ENCODE results near the gene KIF26B.
"Not testable (repeated sequence)": the region's sequence is repeated elsewhere in the genome, so short reads cannot be mapped to it uniquely, and the experiment has no call there.

Gene KIF26B

DNA sequence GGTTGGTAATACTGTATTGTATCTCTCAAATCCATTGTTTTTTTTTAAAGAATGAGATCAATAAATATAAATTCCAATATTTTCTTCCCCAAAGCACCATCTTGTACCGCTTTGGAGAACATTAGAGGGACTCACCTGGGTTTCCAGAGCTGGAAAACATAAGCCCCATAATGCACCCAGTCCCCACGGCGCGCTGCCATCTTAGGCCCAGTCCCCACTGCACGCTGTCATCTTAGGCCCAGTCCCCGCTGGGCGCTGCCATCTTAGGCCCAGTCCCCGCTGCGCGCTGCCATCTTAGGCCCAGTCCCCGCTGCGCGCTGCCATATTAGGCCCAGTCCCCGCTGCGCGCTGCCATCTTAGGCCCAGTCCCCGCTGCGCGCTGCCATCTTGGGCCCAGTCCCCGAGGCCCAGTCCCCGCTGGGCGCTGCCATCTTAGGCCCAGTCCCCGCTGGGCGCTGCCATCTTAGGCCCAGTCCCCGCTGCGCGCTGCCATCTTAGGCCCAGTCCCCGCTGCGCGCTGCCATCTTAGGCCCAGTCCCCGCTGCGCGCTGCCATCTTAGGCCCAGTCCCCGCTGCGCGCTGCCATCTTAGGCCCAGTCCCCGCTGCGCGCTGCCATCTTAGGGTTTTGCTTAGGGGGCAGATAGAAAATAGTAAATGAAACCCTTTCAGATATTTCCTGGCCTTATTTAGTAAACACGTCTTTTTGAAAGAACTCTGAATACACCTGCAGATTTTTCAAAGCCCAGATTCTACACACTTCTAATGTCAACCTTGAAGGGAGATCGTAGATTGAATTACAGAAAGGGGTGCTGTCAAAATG lies 518.3 kb downstream of the KIF26B start:
- DNase-seq = not testable (repeated sequence)

DNA sequence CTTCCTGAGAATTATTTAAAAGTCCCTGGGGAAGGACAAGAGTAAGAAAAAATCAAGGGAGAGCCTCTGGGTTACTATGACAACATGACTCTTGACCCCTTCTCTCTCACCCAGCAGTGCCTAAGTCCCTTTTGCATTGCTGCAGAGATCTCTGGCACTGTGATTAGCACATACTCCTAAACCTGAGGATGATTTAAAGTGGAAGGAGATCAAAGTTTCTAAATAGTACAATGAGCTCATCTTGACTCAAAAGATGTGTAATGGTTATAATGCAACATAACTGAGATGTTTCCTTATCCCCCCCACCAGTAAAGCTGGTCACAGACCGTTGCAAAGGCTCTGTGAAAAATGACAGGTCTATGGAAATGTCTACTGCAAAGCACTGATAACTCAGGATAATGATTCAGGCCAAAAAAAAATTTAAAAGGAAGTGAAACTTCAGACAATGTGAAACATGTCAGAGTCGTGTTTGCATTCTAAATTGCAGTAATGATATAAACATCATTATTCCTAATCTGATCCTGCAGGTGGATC lies 519.2 kb downstream of the KIF26B start:
- no peak for DNase-seq

- no peak for DNase-seq
Observed at GRCh38 chr1:245677461-245678240, 522.9 kb downstream of the KIF26B start.

DNA sequence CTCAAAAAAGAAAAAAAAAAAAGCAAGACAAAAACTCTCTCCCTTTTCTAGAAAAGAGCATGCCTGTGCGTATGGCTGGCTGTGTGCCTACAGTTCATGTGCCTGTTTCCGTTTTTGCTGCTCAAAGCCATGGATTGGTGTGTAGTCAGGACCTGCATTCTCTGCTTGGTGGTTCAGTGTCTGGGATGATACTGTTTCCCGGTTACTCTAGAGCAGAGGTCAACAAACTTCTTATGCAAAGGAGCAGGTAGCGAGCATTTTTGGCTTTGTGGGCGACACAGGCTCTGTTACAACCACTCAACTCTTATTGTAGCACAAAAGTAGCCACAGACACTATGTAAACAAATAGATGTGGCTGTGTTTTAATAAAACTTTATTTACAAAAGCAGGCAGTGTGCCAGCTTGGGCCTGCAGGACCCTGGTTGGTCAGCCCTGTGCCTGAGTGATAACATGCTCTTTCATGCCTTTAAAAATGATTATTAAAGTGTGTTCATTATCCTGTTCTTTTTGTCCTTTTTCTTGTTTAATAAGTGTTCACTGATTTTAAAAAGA lies 524.2 kb downstream of the KIF26B start:
- DNase-seq = no peak

- DNase-seq = no peak
Observed at GRCh38 chr1:245679821-245680780, 525.3 kb downstream of the KIF26B start.

DNA sequence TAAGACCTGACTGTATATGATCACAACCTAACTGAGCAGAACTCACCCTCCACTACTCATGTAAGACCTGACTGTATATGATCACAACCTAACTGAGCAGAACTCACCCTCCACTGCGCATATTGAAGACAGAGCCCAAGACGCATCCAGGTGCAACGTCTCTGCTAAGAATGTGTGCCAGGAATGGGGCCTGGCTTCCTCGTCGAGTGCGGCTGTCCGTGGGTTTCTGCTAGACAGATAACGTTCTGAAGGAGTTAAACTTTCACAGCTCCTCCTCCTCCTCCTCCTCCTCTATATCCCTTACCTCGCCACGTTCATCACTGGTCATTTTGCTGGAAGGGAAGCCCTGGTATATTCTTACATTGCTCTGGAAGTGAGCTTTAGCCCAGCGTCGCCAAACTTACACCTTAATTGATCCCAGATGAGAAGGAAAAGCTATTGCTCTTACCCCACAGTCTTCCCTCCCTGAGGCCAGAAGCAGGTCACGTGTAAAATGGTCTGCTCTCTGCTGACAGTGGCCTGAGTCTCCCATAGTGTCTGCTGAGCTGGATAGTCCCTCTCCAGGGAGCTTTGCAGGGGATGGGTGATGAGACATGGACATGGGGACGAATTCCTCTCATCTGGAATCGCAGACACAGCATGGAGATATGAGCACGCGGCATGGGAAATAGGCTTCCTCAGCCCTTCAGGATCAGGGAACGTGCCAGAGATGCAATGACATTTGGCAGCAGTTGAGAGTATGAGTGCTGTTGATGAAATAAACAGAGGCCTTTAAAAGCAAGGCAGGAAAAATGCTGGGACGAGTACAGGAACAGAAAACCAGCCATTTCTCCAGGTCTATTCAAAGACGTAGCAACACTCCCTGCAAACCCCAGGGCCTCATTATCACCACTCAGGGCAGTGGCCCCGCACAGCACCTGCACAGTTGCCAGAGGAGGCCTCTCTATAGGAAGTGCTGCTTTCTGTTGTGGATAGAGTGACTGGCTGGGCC lies 528.1 kb downstream of the KIF26B start:
- no peak for DNase-seq

- DNase-seq = no peak
Observed at GRCh38 chr1:245683676-245684075, 528.9 kb downstream of the KIF26B start.

DNA sequence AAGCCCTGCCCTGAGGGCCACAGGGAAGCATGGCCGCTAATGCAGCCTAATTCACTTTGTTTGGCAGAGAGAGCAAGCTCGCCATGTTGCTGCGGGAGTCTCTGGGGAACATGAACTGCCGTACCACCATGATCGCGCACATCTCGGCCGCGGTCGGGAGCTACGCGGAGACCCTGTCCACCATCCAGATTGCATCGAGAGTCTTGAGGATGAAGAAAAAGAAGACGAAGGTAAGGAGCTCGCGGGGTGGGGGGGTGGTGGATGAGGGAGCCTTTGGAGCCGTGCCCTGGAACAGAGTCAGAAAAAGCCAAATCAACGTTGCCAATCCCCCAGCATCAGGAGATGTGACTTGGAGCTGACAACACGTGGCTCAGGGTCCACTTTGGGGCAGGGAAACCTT lies 529.4 kb downstream of the KIF26B start:
- no peak for DNase-seq

DNA sequence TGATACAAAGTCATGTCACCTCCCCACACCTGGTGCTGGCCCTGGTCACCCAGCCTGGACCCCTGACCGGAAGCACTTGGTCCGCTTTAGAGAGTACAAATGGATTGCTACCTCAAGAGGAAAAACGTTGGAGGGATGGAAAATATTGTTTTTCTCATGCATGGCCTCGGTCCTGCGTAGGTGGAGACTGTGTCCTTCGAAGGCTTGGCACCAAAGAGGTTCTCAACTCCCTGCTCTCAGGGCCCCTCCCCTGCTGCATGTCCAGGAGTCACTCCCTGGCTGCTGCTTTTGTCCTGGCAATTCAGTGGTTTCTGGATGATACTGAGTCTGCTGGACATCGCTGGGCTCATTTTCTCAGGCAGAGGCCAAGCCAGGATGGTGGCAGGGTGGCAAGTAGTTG lies 529.8 kb downstream of the KIF26B start:
- no peak for DNase-seq

DNA sequence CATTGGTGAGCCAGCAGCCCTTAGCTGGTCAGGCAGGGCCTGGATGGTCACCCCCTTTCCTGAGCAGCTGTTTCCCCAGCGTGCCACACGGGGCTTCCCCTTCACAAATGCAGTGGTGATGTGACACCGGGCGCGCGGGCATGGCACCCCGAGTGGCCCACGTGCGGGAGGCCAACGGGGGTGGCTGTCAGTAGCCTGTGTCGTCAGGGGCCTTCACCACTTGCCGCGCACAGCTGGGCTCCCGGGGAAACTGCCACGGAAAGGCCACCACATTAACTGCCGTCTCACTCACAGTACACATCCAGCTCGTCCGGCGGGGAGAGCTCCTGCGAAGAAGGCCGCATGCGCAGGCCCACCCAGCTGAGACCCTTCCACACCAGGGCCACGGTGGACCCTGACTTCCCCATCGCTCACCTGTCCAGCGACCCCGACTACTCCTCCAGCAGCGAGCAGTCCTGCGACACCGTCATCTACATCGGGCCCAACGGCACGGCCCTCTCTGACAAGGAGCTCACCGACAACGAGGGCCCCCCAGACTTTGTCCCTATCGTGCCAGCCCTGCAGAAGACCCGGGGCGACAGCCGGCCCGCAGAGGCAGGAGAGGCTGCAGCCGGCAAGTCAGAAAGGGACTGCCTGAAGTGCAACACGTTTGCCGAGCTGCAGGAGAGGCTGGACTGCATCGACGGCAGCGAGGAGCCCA lies 530.5 kb downstream of the KIF26B start:
- no peak for DNase-seq

DNA sequence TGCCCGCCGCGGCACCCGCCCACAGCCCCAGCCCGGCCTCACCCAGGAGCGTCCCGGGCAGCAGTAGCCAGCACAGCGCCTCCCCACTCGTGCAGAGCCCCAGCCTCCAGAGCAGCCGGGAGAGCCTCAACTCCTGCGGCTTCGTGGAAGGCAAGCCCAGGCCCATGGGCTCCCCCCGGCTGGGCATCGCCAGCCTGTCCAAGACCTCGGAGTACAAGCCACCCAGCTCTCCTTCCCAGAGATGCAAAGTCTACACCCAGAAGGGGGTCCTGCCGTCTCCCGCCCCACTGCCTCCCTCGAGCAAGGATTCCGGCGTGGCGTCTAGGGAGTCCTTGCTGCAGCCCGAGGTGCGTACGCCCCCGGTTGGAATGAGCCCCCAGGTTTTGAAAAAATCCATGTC lies 531.2 kb downstream of the KIF26B start:
- no peak for DNase-seq

GRCh38 chr1:245686446-245687030 lies 531.8 kb downstream of the KIF26B start:
- no peak for DNase-seq

- peak in 1 of 2 experiments; percentile 13 for DNase-seq
Observed at GRCh38 chr1:245687152-245687635, 532.4 kb downstream of the KIF26B start.

DNA sequence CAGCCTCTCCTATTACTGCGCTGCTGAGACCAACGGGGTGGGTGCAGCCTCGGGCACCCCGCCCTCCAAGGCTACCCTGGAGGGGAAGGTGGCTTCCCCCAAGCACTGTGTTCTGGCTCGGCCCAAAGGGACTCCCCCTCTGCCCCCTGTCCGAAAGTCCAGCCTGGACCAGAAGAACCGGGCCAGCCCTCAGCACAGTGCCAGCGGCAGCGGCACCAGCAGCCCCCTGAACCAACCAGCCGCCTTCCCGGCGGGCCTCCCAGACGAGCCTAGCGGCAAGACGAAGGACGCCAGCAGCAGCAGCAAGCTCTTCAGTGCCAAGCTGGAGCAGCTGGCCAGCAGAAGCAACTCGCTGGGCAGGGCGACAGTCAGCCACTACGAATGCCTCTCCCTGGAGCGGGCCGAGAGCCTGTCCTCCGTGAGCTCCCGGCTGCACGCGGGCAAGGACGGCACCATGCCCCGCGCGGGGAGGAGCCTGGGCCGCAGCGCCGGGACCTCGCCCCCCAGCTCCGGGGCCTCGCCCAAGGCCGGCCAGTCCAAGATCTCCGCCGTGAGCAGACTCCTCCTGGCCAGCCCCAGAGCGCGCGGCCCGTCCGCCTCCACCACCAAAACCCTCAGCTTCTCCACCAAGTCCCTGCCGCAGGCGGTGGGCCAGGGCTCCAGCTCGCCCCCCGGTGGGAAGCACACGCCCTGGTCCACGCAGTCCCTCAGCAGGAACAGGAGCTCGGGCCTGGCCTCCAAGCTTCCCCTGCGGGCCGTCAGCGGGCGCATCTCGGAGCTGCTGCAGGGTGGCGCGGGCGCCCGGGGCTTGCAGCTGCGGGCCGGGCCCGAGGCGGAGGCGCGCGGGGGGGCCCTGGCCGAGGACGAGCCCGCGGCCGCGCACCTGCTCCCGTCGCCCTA lies 533.1 kb downstream of the KIF26B start:
- peak in 1 of 2 experiments; percentile 44 for DNase-seq

DNA sequence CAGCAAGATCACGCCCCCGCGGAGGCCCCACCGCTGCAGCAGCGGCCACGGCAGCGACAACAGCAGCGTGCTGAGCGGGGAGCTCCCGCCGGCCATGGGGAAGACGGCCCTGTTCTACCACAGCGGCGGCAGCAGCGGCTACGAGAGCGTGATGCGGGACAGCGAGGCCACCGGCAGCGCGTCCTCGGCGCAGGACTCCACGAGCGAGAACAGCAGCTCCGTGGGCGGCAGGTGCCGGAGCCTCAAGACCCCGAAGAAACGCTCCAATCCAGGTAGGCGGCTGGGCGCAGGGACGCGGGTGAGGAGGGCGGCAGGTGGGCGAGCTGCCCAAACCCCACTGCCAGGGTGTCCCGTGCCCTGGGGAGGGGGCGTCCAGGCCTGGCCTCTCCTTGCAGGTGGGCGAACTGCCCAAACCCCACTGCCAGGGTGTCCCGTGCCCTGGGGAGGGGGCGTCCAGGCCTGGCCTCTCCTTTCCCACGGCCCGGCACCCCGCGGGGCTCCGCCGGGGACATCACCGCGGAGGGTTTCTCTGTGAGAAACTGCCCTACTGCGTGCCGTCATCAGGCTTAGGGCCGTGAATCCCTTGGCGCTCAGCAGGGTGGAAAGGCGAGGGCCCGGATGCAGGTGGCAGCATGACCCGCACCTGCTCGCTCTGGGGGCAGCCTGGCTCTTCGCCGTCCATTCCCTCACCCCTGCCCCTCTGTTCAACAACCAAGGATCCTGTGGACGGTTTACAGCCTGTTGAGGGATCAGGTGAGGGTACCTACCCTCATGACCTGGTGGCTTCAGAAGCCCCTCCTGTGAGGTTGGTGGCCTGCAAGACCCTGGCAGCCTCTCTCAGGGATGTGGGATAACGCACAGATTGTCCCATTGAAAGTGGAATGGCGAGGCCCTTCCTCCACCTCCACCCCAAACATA lies 534.0 kb downstream of the KIF26B start:
- no peak for DNase-seq

GRCh38 chr1:245690156-245690690 lies 535.4 kb downstream of the KIF26B start:
- DNase-seq = no peak

- no peak for DNase-seq
Observed at GRCh38 chr1:245690946-245691541, 536.3 kb downstream of the KIF26B start.

All from NCI-H524 (cell line).